Calu3 (cell line): ENCODE data around the gene ACAP2. TPM values are rescaled to one million over a fixed set of nuclear protein-coding genes. Genes with fewer than 3 reads are reported as not detected.

Experiments used
- BruUV-seq: library from RNA; stranded (reverse); fragments of 400-500 nt; replicated peaks from 2 replicates; lab custom pipeline; 2021; lab: Mats Ljungman, UMichigan
- CTCF ChIA-PET: fragments of 300-600 bp; sonication (Branson Sonifier 250); formaldehyde crosslinking; loops from one replicate; lab custom pipeline; 2022; ENCODE audit warnings: antibody characterized with exemption; lab: Charles Lee
- DNase-seq: peaks from one replicate; pipeline ENCODE4 v3.0.0; 2022
- H3K27ac Mint-ChIP-seq: one replicate; pipeline ENCODE4 v1.8.0; 2022; ENCODE audit warnings: mixed read lengths; ENCODE audit not compliant: unreplicated experiment
- H3K27me3 Mint-ChIP-seq: one replicate; pipeline ENCODE4 v1.8.0; 2022; ENCODE audit warnings: mixed read lengths; ENCODE audit not compliant: unreplicated experiment
- H3K36me3 Mint-ChIP-seq: one replicate; pipeline ENCODE4 v1.8.0; 2022; ENCODE audit warnings: mild to moderate bottlenecking, moderate library complexity, mixed read lengths; ENCODE audit not compliant: insufficient read depth, unreplicated experiment
- H3K4me1 Mint-ChIP-seq: one replicate; pipeline ENCODE4 v1.8.0; 2022; ENCODE audit warnings: mild to moderate bottlenecking, low read depth, mixed read lengths; ENCODE audit not compliant: unreplicated experiment
- H3K4me3 Mint-ChIP-seq: one replicate; pipeline ENCODE4 v1.8.0; 2022; ENCODE audit warnings: mild to moderate bottlenecking, low read depth, moderate library complexity, mixed read lengths; ENCODE audit not compliant: unreplicated experiment
- H3K9me3 Mint-ChIP-seq: one replicate; pipeline ENCODE4 v1.8.0; 2022; ENCODE audit warnings: low read depth, mixed read lengths; ENCODE audit not compliant: unreplicated experiment
- CTCF ChIP-seq: fragments of 200-600 bp; IDR thresholded peaks from one replicate; pipeline ENCODE4 v1.8.0; 2022; ENCODE audit warnings: antibody characterized with exemption; ENCODE audit not compliant: unreplicated experiment
- intact Hi-C: fragments of 100-400 bp; cut with micrococcal nuclease; formaldehyde crosslinking; loops from one replicate; pipeline ENCODE4 v1.10.0; 2022; ENCODE audit not compliant: unreplicated experiment
- total RNA-seq: library from RNA; stranded (reverse); gene quantifications from 2 replicates; pipeline ENCODE4 v1.2.3, GENCODE V29; 2022

ACAP2 gene
- total RNA-seq, 1 experiment from 2014 or later = 74.0 TPM

- H3K27ac Mint-ChIP-seq = no peak overlapping the region
- H3K4me3 Mint-ChIP-seq = no peak overlapping the region
- DNase-seq = peak; percentile 76
- H3K9me3 Mint-ChIP-seq = no peaks in the 10 kb centered on the region
- TF ChIP-seq CTCF = no peak
- peaks cover 26% of the 10 kb centered on the region for H3K36me3 Mint-ChIP-seq
- BruUV-seq = no TSS peak
- H3K27me3 Mint-ChIP-seq = no peaks in the 10 kb centered on the region
- H3K4me1 Mint-ChIP-seq = peaks cover 22% of the 10 kb centered on the region
- CTCF ChIA-PET = interaction anchor here (0.5 to 6.0 kb wide), 6 partner anchors 44 to 288 kb away, joined by 3 to 36 read pairs (median 4); partner anchors contain the start of gene XXYLT1
- intact Hi-C loops = loop anchor here (5.0 kb wide), 1 partner anchor 86 kb away; no protein-coding TSS in a partner anchor
These were observed 4.4 kb downstream of the ACAP2 start for GRCh38 chr3:195438371-195438770.

- TF ChIP-seq CTCF = no peak
- Mint-ChIP-seq H3K9me3 (no peaks in the 10 kb centered on the region), H3K4me3 (no peak overlapping the region), H3K27ac (no peak overlapping the region), H3K36me3 (no peaks in the 10 kb centered on the region), H3K4me1 (no peaks in the 10 kb centered on the region), H3K27me3 (no peaks in the 10 kb centered on the region)
- BruUV-seq = no TSS peak
- intact Hi-C loops = no loop called here
- DNase-seq = no peak
- CTCF ChIA-PET = interaction anchor here (0.5 kb wide), 2 partner anchors 85 to 152 kb away, joined by 3 to 5 read pairs; no protein-coding TSS in a partner anchor
These were observed 17.0 kb downstream of the ACAP2 start for GRCh38 chr3:195425849-195426248.

- no peaks in the 10 kb centered on the region for H3K27me3 Mint-ChIP-seq
- no TSS peak for BruUV-seq
- DNase-seq = no peak
- no peaks in the 10 kb centered on the region for H3K9me3 Mint-ChIP-seq
- peaks cover 9% of the 10 kb centered on the region for H3K4me1 Mint-ChIP-seq
- CTCF ChIA-PET = no interaction called here
- H3K4me3 Mint-ChIP-seq = no peak overlapping the region
- intact Hi-C loops = no loop called here
- H3K27ac Mint-ChIP-seq = no peak overlapping the region
- no peak for TF ChIP-seq CTCF
- peaks cover 7% of the 10 kb centered on the region for H3K36me3 Mint-ChIP-seq
These were observed 19.0 kb downstream of the ACAP2 start for GRCh38 chr3:195423818-195424217.

- H3K27me3 Mint-ChIP-seq = no peaks in the 10 kb centered on the region
- intact Hi-C loops = loop anchor here (2.0 kb wide), 1 partner anchor 19 kb away; no protein-coding TSS in a partner anchor
- H3K4me3 Mint-ChIP-seq = no peak overlapping the region
- CTCF ChIA-PET = no interaction called here
- H3K27ac Mint-ChIP-seq = no peak overlapping the region
- peaks cover 20% of the 10 kb centered on the region for H3K4me1 Mint-ChIP-seq
- no peaks in the 10 kb centered on the region for H3K9me3 Mint-ChIP-seq
- peaks cover 7% of the 10 kb centered on the region for H3K36me3 Mint-ChIP-seq
- no peak for DNase-seq
- BruUV-seq = no TSS peak
- no peak for TF ChIP-seq CTCF
These were observed 21.4 kb downstream of the ACAP2 start for GRCh38 chr3:195421400-195421799.
